GM18858 (cell line): Measurements from ENCODE around the gene SSPN.

Experiments
- ATAC-seq: cut with Tn5 transposase; IDR thresholded peaks from one replicate; pipeline ENCODE4 v1.9.1; 2021; ENCODE audit not compliant: unreplicated experiment

Gene SSPN

DNA sequence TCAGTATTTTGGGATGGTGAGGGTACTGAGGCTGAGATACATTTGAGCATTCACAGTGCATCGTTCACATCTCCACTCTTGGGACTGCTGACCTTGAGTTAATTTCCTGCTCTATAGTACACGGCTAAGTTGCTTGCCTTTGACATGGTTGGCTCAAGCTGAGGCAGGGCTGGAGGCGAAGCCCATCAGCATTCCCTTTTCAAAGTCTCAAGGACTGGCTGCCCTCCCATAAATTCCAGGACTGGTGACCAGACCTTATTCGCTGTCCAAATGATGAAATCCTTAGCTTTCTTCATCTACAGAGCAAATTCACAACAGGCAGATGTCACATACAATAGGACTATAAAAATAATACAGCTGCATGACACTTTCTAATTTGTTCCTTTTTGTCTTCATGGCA is 85.9 kb downstream of the SSPN start:
- ATAC-seq, result no peak

DNA sequence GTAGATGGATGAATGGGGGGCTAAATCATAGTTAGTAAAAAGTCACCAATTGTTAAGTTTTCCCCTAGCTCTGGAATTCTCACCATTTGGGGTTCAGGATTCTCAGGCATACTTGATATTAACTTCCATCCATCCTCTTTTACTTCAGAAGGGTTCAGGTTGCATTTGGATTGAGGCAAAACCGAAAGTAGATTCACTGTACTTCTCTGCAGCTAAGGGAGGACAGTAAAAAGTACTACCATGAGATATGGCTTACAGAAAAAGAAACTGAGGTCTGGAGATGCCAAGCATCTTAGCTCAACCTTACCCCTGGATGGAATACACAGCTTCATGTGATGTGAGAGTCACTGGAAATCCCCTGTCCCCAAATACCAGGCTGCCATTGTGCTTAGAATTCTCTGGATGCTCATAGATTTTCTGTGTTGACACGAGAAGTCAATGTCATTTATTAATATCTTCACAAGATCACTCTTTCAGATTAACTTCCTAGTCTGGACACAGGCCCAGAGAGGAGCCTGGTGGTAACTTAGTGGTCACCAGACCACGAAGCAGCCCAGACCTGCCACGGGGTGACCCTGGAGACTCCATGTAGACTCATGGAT is 87.1 kb downstream of the SSPN start:
- no peak for ATAC-seq

DNA sequence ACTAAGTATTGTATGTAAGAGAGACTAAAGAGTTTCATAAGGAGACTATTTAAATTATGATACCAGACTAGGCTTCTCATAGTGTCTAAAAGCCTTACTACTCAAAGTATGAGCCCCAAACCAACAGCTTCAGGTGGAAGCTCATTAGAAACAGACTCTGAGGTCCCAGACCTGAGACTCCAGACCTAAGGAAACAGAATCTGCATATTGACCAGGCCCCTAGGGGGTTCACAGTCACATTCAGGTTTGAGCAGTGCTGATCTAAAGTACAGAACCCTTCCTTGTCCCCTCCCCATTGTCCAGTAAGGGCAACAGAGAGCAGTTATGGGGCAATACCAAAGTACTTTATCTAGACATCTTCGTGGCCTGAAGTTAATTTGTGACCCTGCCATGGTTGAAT is 87.7 kb downstream of the SSPN start:
- ATAC-seq, result no peak

DNA sequence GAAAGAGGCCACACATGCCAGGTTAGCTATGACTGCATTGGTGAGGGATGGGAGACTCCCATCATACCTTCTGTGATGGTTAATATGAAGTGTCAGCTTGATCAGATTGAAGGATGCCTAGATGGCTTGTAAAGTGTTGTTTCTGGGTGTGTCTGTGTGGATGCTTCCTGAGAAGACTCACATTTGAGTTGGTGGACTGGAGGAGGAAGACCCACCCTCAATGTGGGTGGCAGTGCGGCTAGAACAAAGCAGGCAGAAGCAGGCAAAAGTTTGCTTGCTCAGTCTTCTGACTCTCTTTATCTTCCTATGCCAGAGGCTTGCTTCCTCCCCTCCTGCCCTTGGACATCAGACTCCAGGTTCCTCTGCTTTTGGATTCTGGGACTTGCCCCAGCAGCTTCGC is 88.2 kb downstream of the SSPN start:
- no peak for ATAC-seq

DNA sequence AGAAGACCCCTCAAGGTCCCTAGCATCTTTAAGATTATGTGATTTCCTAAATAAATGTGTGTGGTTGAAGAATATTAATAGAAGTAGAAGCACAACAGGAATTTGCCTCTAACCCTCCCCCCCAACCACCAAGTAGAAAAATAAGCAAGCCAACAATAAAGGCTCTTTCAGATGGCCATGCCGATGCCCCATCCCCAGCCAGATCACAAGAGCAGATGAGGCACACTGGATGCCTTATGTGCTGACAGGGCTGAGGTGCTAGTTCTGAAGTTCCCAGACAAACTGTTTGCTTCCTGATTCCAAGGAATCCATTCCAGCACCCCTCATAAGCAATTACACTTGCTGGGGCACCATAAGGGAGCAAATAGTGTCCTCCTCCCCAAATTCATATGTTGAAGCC is 90.0 kb downstream of the SSPN start:
- no peak for ATAC-seq

DNA sequence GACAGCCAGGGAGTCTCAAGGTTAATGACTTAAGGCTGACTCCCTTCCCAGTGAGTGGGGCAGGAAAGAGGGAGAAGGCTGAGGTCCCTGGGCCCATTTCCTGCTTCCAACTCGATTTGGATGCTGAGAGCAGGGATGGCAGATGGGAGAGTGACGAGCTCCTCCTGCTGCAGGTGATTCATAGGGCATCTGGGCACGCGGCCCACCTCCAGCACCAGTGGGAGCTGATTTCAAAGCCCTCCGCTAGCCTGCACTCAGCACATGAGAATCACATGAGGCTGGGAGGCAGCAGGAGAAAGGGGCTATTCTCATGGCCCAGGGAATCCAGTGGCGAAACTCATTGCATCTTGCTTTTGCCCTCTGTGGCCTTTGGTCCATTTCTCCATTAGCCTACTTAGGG is 90.8 kb downstream of the SSPN start:
- ATAC-seq, result no peak

DNA sequence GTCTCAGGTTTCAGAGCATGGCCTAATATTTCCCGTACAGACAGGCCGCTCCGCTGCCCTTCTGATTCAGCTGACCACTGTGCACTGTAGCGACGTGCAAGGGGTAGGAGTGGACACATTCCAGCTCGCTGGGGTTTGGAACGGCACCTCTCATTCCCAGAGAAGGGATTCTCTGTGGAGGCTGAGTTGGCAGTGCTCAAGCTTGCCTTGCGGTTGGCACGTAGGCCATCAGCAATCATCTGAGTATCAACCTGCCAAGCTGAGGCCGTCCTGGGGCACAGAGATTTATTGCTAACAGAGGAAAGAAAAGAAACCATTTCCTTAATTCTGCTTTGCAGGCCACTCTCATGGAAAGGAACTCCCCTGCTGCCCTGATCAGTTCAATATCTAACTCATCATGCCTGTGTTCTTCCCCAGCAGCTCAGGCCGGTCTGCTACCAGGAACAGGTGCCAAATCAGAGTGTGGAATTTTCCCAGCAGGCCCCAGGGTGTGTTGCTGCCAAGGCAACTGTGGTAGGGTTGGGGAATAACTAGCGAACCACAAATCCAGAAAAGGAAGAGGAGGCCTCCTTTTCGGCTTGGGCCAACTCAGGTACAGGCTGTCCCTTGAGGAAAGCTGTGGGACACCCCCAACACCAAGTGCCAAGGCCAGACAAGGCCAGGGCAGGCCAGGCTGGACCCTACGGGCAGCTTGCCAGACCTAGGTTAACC is 92.5 kb downstream of the SSPN start:
- ATAC-seq, result no peak

DNA sequence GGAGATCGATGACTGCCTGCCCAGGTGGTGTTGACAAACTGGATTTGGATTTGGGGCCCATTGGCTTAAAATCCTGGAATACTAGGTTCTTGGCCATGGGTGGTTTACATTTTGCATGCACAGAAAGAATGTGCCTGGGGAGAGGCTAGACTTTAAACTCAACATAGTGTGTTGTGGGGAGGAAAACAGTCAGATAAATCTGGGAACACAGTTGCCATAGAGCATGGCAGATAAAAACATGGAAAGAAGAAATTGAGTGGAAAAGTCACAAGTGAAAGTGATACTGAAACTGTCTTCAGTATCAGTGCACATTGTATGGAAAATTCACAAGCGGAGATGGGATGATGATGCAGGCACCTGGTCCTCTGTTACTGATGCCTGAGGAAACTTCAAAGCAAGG is 95.2 kb downstream of the SSPN start:
- ATAC-seq, result no peak

DNA sequence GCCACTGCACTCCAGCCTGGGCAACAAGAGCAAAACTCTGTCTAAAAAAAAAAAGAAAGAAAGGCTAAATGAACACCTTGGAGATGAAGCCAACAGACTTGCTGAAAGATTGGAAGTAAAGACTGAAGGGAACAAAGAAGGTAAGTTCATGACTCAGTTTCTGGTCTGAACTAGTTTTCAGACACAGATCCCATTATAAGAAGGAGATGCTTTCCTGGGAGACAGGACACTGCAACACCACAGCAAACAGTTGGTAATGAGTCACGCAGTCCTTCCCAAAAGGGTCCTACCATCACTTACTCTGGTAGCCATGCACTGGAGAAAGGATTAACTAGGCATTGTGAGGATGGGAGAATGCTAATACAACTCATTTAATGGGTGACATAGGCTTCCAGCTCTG is 97.2 kb downstream of the SSPN start:
- ATAC-seq, result no peak

DNA sequence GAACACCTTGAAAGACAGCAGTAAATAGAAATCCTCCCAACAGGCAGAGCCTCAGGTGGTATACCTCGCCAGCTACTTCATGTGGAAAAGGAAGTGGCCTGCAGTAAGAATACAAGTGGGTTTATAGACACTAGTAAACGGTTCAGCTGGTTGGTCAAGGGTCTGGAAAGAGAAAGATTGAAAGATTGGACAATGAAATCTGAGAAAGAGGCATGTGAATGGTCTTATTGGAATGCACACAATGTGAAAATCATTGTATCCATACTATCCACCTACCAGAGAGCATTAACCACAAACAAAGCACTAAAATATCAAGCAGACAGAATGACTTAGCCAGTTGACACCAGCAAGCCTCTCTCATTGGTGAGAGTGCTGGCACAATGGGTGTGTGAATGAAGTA is 98.2 kb downstream of the SSPN start:
- no peak for ATAC-seq

DNA sequence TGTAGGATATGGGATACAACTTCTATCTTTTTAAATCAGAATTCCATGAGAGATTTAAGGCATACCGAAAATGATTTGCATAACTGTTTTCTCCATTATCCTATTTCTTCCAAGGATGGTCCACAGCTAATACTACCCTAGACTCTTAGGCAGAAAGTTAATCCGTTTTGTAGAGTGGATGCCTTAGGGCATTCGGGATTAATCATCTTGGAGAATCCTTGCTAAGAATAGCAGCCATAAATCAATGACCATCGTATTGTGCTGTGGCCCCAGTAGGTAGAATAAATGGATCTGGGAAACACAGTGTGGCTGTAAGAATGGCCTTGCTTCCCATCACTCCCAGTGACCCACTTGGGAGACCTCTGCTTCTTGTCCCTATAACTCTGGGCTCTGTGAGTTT is 99.6 kb downstream of the SSPN start:
- no peak for ATAC-seq

DNA sequence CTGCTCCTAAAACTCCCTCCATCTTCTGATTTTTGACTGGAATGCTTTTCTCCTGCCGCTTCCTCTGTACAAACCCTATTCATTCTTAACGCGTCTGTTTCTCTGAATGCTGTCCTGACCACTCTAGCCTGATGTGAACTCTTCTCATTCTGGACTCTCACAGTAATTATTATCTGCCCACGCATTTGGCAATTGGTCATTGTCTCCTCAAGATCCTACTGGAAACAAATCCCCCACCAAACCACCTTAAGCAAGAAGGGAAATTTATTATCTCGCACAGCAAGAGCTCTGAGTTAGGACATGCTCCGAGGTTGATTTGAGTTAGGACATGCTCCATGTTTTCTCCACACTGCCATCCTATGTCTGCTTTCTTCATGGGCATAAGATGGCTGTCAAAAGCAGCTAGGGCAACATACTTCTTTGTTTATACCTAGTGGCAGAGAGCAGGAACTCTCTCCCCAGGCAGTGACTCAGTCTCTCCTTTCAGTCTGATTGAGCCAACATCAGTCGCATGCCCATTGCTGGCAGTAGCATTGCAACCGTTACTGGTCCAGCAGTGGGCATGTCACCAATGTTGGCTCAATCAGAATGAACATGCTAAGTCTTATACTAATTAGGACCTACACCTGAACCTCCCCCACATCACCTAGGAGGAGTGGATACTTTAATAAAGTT is 102.2 kb downstream of the SSPN start:
- ATAC-seq, result no peak

DNA sequence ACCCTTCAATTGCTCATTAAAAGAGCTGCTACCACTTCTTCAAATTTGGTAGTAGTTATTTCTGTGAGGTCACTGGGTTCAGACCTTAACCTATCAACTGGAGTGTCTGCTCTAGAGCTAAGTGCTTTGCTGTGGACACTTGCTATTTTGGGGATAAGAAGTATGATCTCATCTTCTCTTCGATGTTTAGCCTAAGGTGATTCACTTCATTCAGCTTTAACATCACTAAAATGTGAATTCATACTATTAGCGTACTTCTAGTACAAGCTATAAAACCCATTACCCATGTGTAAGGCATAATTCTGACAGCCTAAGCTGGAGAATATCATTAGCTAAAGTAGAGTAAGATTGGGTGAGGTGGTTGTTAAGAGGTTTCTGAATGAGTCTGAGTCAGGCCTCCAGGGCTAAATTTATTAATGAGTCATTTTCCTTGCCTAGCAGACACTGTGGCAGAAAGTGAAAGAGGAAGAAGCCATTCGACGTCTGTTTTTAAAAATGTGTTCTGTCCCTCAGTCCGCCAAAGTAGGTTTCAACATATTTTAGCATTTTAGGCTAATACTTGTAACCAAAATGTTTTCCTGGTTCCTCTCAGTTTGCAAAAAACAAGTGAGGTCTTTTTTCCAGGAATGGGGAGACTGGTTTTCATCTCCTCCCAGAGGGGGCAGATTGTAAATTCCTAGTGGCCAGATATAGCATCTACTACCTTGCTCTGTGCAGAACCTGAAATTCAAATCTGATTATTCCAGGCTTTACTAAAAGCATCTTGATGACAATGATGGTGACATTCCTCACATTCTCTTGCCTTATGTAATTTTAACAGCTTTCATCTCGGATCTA is 103.6 kb downstream of the SSPN start:
- peak; percentile 99 for ATAC-seq

DNA sequence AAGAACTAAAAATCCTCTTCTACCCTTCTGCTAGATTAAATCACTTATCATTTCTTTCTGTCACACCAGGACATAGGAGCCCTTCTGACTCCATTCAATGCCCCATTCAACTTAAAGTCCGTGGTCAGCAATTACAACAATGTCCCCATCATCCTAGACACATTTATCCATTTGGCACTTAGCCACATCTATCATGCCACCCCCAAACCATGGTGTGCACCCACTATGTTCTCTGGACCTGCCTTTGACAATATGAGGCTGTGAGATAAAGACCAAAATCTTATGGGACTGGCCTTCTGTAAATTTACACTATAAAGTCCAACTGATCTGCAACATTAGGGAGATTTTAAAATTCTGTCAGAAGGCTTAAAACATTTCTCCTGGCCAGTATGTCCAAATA is 104.4 kb downstream of the SSPN start:
- no peak for ATAC-seq
